Measurements from ENCODE around the gene NEK7. TPM values are rescaled to one million over a fixed set of nuclear protein-coding genes. Genes with fewer than 3 reads are reported as not detected.

NEK7 gene
- total and polyA plus RNA-seq, 2 donors (not counting 1 experiment from before 2014, with no cell fraction given), result 8.1 to 75.4 TPM

DNA sequence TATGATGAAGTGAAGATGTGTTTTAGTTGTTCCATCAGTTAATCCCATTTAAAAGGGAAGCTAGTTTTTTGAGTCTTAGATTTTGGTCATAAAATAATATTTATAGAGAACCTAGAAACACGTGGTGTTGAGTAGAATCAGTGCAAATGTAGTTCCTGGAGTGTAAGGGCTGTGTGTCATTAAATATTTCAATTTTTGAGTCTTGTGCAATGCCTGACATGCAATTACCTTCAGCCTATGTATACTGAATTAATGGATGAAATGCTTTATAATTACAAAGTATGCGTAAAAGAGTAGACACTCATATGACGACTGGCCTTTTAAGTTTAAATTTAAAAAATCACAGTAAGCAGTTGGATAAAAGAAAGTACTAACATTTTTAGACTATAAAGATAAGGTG, 75.0 kb downstream of the NEK7 start:
- Histone ChIP-seq H3K9ac (ENCODE audit: low read length) (no peak overlapping the region), H3K36me3 (replicated peaks in 1 of 2; ENCODE audit: control extremely low read depth in 1 of 2, control insufficient read depth in 1 of 2, extremely low read depth in 1 of 2, insufficient read depth in 2 of 2, low read length in 1 of 2) (peaks cover 0 to 9% of the 10 kb centered on the region in 2 experiments), H3K4me3 (ENCODE audit: control extremely low read depth in 1 of 5, extremely low read depth in 1 of 5, insufficient read depth in 1 of 5, low read depth in 2 of 5, low read length in 4 of 5) (no peak overlapping the region), H3K4me1 (ENCODE audit: control insufficient read depth in 2 of 2, insufficient read depth in 2 of 2, low read length in 2 of 2) (peaks cover 6 to 8% of the 10 kb centered on the region in 2 donors), H2AFZ (ENCODE audit: insufficient read depth, low read depth, low read length, poor library complexity, severe bottlenecking) (no peak overlapping the region), H3K79me2 (ENCODE audit: control insufficient read depth, insufficient read depth, low read length) (peaks cover 2% of the 10 kb centered on the region), H4K20me1 (ENCODE audit: control insufficient read depth, insufficient read depth, low read length, poor library complexity, severe bottlenecking) (peaks cover 41% of the 10 kb centered on the region), H3K27me3 (replicated peaks in 1 of 4; ENCODE audit: control extremely low read depth in 1 of 4, control insufficient read depth in 3 of 4, insufficient read depth in 4 of 4, low read length in 3 of 4) (no peaks in the 10 kb centered on the region), H3K9me3 (ENCODE audit: control extremely low read depth in 1 of 3, control insufficient read depth in 2 of 3, insufficient read depth in 1 of 3, low read length in 2 of 3) (peaks cover 0 to 7% (median 0%) of the 10 kb centered on the region in 3 donors), H3K27ac (ENCODE audit: low read length in 2 of 2) (no peak overlapping the region), H3K4me2 (replicated peaks; ENCODE audit: low read depth, low read length, poor library complexity, severe bottlenecking) (no peak overlapping the region)
- Mint-ChIP-seq H3K27ac (no peak overlapping the region), H3K4me3 (no peak overlapping the region), H3K4me1 (peaks cover 22% of the 10 kb centered on the region), H3K9me3 (ENCODE audit: insufficient read depth) (peaks cover 2% of the 10 kb centered on the region), H3K27me3 (no peaks in the 10 kb centered on the region)
- WGBS (ENCODE audit: insufficient coverage), result no CpG with 5 or more reads among the region's 3 CpGs
- ATAC-seq (ENCODE audit: low read depth), result no peak
- CTCF ChIA-PET, result no interaction called here
- no peak for DNase-seq
- intact Hi-C loops (cut with micrococcal nuclease), result no loop called here
- TF ChIP-seq, protein P1, sequence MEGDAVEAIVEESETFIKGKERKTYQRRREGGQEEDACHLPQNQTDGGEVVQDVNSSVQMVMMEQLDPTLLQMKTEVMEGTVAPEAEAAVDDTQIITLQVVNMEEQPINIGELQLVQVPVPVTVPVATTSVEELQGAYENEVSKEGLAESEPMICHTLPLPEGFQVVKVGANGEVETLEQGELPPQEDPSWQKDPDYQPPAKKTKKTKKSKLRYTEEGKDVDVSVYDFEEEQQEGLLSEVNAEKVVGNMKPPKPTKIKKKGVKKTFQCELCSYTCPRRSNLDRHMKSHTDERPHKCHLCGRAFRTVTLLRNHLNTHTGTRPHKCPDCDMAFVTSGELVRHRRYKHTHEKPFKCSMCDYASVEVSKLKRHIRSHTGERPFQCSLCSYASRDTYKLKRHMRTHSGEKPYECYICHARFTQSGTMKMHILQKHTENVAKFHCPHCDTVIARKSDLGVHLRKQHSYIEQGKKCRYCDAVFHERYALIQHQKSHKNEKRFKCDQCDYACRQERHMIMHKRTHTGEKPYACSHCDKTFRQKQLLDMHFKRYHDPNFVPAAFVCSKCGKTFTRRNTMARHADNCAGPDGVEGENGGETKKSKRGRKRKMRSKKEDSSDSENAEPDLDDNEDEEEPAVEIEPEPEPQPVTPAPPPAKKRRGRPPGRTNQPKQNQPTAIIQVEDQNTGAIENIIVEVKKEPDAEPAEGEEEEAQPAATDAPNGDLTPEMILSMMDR (IDR thresholded peaks at IDR 0.05), result no peak
- TF ChIP-seq EZH2 (IDR thresholded peaks at IDR 0.05; ENCODE audit: borderline replicate concordance, insufficient read depth, low read depth, low read length, poor library complexity, severe bottlenecking), result no peak
- POLR2A ChIA-PET, result no interaction called here

DNA sequence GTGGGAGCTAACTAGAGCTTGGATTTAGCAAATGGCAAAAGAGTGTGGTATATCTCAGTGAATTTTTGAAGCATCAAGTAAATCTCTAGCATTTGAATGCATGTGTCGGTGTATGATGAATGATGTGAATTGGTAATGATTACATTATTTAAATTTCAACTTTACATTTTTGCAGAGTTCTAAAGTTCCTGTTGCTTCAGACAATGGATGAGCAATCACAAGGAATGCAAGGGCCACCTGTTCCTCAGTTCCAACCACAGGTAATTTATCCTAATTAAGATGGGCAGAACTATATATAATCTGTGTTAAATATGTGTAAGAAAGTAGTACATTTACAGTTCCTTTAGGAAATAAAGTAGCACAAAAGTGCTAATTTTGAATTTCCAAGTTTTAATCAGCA, 75.6 kb downstream of the NEK7 start:
- Histone ChIP-seq H3K9ac (ENCODE audit: low read length) (no peak overlapping the region), H4K20me1 (ENCODE audit: control insufficient read depth, insufficient read depth, low read length, poor library complexity, severe bottlenecking) (peaks cover 42% of the 10 kb centered on the region), H3K27ac (ENCODE audit: low read length in 2 of 2) (no peak overlapping the region), H3K36me3 (replicated peaks in 1 of 2; ENCODE audit: control extremely low read depth in 1 of 2, control insufficient read depth in 1 of 2, extremely low read depth in 1 of 2, insufficient read depth in 2 of 2, low read length in 1 of 2) (peaks cover 0 to 11% of the 10 kb centered on the region in 2 experiments), H3K27me3 (replicated peaks in 1 of 4; ENCODE audit: control extremely low read depth in 1 of 4, control insufficient read depth in 3 of 4, insufficient read depth in 4 of 4, low read length in 3 of 4) (no peaks in the 10 kb centered on the region), H3K4me3 (ENCODE audit: control extremely low read depth in 1 of 5, extremely low read depth in 1 of 5, insufficient read depth in 1 of 5, low read depth in 2 of 5, low read length in 4 of 5) (no peak overlapping the region), H2AFZ (ENCODE audit: insufficient read depth, low read depth, low read length, poor library complexity, severe bottlenecking) (no peak overlapping the region), H3K4me2 (replicated peaks; ENCODE audit: low read depth, low read length, poor library complexity, severe bottlenecking) (no peak overlapping the region), H3K79me2 (ENCODE audit: control insufficient read depth, insufficient read depth, low read length) (peaks cover 2% of the 10 kb centered on the region), H3K4me1 (ENCODE audit: control insufficient read depth in 2 of 2, insufficient read depth in 2 of 2, low read length in 2 of 2) (peaks cover 6 to 8% of the 10 kb centered on the region in 2 donors), H3K9me3 (ENCODE audit: control extremely low read depth in 1 of 3, control insufficient read depth in 2 of 3, insufficient read depth in 1 of 3, low read length in 2 of 3) (peaks cover 0 to 7% (median 0%) of the 10 kb centered on the region in 3 donors)
- Mint-ChIP-seq H3K9me3 (ENCODE audit: insufficient read depth) (peaks cover 2% of the 10 kb centered on the region), H3K4me3 (no peak overlapping the region), H3K4me1 (peaks cover 22% of the 10 kb centered on the region), H3K27me3 (no peaks in the 10 kb centered on the region), H3K27ac (no peak overlapping the region)
- no CpG with 5 or more reads among the region's 1 CpG for WGBS (ENCODE audit: insufficient coverage)
- ChIA-PET POLR2A (no interaction called here), CTCF (interaction anchor here (1.1 kb wide), 1 partner anchor 13 kb away, joined by 5 read pairs; no protein-coding TSS in a partner anchor)
- intact Hi-C loops (cut with micrococcal nuclease), result no loop called here
- no peak for TF ChIP-seq EZH2 (IDR thresholded peaks at IDR 0.05; ENCODE audit: borderline replicate concordance, insufficient read depth, low read depth, low read length, poor library complexity, severe bottlenecking)
- TF ChIP-seq, protein P1 (IDR thresholded peaks at IDR 0.05), result no peak
- ATAC-seq (ENCODE audit: low read depth) (no peak), DNase-seq (no peak)

Measured in B cell (primary cell).